Peyer's patch (tissue), 4 donors: ENCODE data around the gene IFIH1.

ENCODE experiments used
- POLR2A ChIP-seq, 2 donors: fragments of 450-650 bp; IDR thresholded peaks; one replicate each; pipeline ENCODE4 v1.5.1; 2017; ENCODE audit warnings: antibody characterized with exemption in 2 of 2, mild to moderate bottlenecking in 2 of 2, moderate library complexity in 2 of 2
- TF ChIP-seq, protein P1 (sequence below), 6 experiments: fragments of 450-650 bp in 4 of 6; fragments of 200-600 bp in 2 of 6; sonication (generic) in 1 of 6; IDR thresholded peaks; one replicate each; pipeline ENCODE4 v1.5.1; 2017 to 2019; ENCODE audit warnings: antibody characterized with exemption in 6 of 6, mild to moderate bottlenecking in 3 of 6, moderate library complexity in 1 of 6

DNA sequence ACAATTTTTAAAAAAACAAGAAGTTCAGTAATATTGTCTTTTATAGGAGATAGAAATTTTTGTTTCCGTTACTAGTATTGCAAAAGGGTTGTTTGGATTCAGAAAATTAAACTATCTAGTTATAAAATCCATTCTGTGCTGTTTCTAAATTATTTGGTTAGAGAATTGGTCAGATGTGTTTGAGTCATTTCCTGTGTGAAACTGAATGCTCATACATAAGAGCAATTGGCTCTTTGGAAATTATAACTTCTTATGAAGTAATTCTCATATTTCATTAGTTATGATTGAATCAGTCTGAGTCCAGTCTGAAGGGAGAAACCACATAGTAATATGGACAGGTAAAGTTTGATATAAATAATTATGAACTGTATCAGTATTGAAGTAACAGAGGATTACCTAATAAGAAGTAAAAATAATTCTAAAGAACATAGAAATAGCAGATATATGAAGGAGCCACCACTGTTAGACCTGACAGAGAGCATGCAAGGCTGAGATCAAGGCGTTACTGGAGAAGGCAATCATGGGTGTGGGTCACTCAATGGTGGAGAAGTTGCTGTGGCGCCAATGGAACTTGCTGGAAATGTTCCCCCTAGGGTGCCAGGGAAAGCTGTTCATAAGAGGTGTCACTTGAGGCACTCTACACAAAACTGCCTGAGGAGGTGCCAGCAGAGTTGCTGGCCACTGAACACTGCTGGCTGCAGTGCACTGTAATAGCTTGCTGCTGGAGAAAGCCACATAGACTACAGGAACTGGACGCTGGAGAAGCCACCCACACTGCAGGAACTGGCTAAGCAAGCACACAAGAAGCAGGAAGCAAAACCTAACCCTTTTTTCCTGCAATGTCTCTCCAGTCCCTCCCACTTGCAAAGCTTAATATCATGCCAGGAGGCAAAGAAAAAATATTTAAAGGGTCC lies 57.2 kb downstream of the IFIH1 start:
- TF ChIP-seq, protein P1, sequence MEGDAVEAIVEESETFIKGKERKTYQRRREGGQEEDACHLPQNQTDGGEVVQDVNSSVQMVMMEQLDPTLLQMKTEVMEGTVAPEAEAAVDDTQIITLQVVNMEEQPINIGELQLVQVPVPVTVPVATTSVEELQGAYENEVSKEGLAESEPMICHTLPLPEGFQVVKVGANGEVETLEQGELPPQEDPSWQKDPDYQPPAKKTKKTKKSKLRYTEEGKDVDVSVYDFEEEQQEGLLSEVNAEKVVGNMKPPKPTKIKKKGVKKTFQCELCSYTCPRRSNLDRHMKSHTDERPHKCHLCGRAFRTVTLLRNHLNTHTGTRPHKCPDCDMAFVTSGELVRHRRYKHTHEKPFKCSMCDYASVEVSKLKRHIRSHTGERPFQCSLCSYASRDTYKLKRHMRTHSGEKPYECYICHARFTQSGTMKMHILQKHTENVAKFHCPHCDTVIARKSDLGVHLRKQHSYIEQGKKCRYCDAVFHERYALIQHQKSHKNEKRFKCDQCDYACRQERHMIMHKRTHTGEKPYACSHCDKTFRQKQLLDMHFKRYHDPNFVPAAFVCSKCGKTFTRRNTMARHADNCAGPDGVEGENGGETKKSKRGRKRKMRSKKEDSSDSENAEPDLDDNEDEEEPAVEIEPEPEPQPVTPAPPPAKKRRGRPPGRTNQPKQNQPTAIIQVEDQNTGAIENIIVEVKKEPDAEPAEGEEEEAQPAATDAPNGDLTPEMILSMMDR (IDR thresholded peaks at IDR 0.05): no peak
- no peak for TF ChIP-seq POLR2A (IDR thresholded peaks at IDR 0.05)
